ENCODE results near the gene GJA3.

The GJA3 gene

DNA sequence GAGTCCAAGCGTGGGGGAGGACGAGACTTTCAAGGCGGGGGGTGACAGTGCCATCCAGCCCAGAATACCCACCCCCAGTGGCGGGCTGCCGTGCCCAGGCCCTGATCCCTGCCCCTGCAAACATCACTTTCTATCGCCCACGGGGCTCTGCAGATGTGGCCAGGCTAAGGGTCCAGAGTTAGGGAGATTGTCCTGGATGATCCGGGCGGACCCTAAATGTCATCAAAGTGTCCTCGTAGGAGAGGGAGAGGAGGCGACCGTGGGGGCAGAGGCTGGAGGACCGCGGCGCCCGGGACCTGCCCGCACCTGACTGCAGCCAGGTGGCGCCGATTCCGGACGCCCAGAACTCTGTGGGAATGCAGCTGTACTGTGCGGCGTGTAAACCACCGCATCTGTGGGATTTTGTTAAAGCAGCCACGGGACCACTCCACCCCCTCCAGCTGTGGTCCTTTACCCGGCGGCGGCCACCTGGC is 32.4 kb downstream of the GJA3 start:
- Histone ChIP-seq H3K4me2 (ENCODE audit: insufficient read depth, low read length) (peak overlapping the region; percentile 68), H3K9me3 (ENCODE audit: insufficient read depth, low read length, severe bottlenecking) (no peaks in the 10 kb centered on the region), H3K36me3 (ENCODE audit: insufficient read depth, low read length) (no peaks in the 10 kb centered on the region), H2AFZ (ENCODE audit: low read depth, low read length) (0 out of 2 replicates have a peak overlapping the region, but pooled peaks have one; percentile 71), H3K9ac (ENCODE audit: low read depth, low read length) (peak overlapping the region; percentile 47; the same call in 1 of the 2 replicates), H3K79me2 (ENCODE audit: insufficient read depth, low read length) (no peaks in the 10 kb centered on the region), H4K20me1 (ENCODE audit: insufficient read depth, low read length) (no peaks in the 10 kb centered on the region), H3K4me1 (ENCODE audit: insufficient read depth, low read length) (peaks cover 16% of the 10 kb centered on the region), H3K4me3 (ENCODE audit: low read depth in 1 of 2, low read length in 2 of 2) (peak overlapping the region in 1 of 2 experiments; percentile 54; a peak in 2 of 4 replicates), H3K27ac (ENCODE audit: low read length) (no peak overlapping the region), H3K27me3 (ENCODE audit: insufficient read depth, low read length, poor library complexity) (peaks cover 22% of the 10 kb centered on the region)
- DNase-seq (peak; percentile 27), ATAC-seq (ENCODE audit: insufficient read depth, low read depth) (peak; percentile 34; the same call in 2 of the 3 replicates)
- TF ChIP-seq, protein P1, sequence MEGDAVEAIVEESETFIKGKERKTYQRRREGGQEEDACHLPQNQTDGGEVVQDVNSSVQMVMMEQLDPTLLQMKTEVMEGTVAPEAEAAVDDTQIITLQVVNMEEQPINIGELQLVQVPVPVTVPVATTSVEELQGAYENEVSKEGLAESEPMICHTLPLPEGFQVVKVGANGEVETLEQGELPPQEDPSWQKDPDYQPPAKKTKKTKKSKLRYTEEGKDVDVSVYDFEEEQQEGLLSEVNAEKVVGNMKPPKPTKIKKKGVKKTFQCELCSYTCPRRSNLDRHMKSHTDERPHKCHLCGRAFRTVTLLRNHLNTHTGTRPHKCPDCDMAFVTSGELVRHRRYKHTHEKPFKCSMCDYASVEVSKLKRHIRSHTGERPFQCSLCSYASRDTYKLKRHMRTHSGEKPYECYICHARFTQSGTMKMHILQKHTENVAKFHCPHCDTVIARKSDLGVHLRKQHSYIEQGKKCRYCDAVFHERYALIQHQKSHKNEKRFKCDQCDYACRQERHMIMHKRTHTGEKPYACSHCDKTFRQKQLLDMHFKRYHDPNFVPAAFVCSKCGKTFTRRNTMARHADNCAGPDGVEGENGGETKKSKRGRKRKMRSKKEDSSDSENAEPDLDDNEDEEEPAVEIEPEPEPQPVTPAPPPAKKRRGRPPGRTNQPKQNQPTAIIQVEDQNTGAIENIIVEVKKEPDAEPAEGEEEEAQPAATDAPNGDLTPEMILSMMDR (IDR thresholded peaks at IDR 0.05; ENCODE audit: borderline replicate concordance, extremely low read depth, low read length, poor library complexity, severe bottlenecking) = peak; percentile 47
- no peak for TF ChIP-seq EZH2 (IDR thresholded peaks at IDR 0.05; ENCODE audit: borderline replicate concordance, low read depth, low read length, severe bottlenecking)

DNA sequence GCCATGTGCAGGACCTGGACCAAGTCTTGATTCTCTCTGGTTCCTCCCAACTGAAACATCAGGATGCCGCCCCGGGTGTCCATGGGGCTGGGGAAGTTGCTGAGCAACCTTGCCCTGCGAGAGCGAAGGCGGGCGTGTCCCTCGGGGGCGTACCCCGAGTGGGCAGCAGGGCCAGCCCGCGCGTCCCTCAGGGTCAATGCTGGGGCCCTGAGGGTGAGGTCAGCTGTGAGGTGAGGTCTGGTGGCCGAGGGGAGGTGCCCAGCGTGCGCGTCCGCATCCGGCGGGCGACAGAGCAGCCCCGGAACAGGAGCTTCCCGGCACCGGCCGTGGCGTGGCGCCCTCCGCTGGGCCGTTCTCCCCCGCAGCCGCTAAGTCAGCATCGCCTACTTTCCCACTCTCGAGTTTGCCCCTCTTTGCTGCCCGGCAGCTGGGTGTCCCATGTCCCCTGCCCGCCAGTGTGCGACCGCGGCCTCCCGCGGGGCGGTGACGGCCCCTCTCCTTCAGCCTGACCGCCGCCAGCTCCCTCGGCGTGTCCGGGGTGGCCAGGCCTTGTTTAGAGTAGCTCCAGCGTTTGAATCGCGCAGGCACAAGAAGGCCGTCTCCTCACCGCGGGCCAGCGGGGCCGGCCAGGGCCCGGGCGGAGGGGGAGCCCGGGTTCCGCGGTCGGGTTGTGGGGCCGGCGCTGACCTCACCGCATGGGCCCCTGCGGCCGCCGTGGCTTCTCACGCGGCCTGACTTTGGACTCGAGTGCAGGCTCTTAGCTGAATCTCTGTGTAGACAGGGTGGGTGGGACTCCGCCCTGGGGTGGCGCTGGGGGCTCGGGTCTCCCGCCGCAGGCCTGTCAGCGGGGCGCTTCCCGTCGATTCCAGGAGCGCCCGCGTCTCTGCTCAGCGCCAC is 33.0 kb downstream of the GJA3 start:
- H3K4me3 ChIP-seq (ENCODE audit: low read depth in 1 of 2, low read length in 2 of 2) = peak overlapping the region in 1 of 2 experiments; percentile 54; a peak in 2 of 4 replicates
- DNase-seq = peak; percentile 12

DNA sequence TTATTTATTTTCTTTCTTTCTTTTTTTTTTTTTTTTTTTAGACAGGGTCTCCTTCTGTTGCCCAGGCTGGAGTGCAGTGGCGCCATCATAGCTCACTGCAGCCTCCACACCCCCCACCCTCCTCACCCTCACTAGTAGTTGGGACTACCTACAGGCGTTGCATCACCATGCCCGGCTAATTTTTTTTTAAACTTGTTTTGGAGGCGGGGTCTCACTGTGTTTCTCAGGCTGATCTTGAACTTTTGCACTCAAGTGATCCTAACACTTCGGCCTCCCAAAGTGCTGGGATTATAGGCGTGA is 33.6 kb downstream of the GJA3 start:
- H3K36me3 ChIP-seq (ENCODE audit: insufficient read depth, low read length) = no peaks in the 10 kb centered on the region
- H3K4me3 ChIP-seq (ENCODE audit: low read depth in 1 of 2, low read length in 2 of 2) = peak overlapping the region in 1 of 2 experiments; percentile 54; a peak in 2 of 4 replicates
- H3K9ac ChIP-seq (ENCODE audit: low read depth, low read length) = peak overlapping the region; percentile 47
- H3K79me2 ChIP-seq (ENCODE audit: insufficient read depth, low read length) = no peaks in the 10 kb centered on the region
- H3K4me2 ChIP-seq (ENCODE audit: insufficient read depth, low read length) = peak overlapping the region; percentile 68
- no peaks in the 10 kb centered on the region for H3K9me3 ChIP-seq (ENCODE audit: insufficient read depth, low read length, severe bottlenecking)
- ATAC-seq (ENCODE audit: insufficient read depth, low read depth) (peak; percentile 44; the same call in 2 of the 3 replicates), DNase-seq (peak; percentile 16)
- no peaks in the 10 kb centered on the region for H4K20me1 ChIP-seq (ENCODE audit: insufficient read depth, low read length)
- no peak overlapping the region for H3K27ac ChIP-seq (ENCODE audit: low read length)
- peaks cover 22% of the 10 kb centered on the region for H3K27me3 ChIP-seq (ENCODE audit: insufficient read depth, low read length, poor library complexity)
- H2AFZ ChIP-seq (ENCODE audit: low read depth, low read length) = peak overlapping the region; percentile 71; the same call in 1 of the 2 replicates
- TF ChIP-seq, protein P1 (IDR thresholded peaks at IDR 0.05; ENCODE audit: borderline replicate concordance, extremely low read depth, low read length, poor library complexity, severe bottlenecking) = no peak
- TF ChIP-seq EZH2 (IDR thresholded peaks at IDR 0.05; ENCODE audit: borderline replicate concordance, low read depth, low read length, severe bottlenecking) = no peak
- peaks cover 17% of the 10 kb centered on the region for H3K4me1 ChIP-seq (ENCODE audit: insufficient read depth, low read length)

More for the DNA sequence above, 33.0 kb downstream of the GJA3 start:
- Histone ChIP-seq H3K4me2 (ENCODE audit: insufficient read depth, low read length) (peak overlapping the region; percentile 68), H3K79me2 (ENCODE audit: insufficient read depth, low read length) (no peaks in the 10 kb centered on the region), H3K9ac (ENCODE audit: low read depth, low read length) (peak overlapping the region; percentile 47), H3K27ac (ENCODE audit: low read length) (no peak overlapping the region), H3K27me3 (ENCODE audit: insufficient read depth, low read length, poor library complexity) (peaks cover 22% of the 10 kb centered on the region), H3K36me3 (ENCODE audit: insufficient read depth, low read length) (no peaks in the 10 kb centered on the region), H3K9me3 (ENCODE audit: insufficient read depth, low read length, severe bottlenecking) (no peaks in the 10 kb centered on the region), H4K20me1 (ENCODE audit: insufficient read depth, low read length) (no peaks in the 10 kb centered on the region), H2AFZ (ENCODE audit: low read depth, low read length) (peak overlapping the region; percentile 71), H3K4me1 (ENCODE audit: insufficient read depth, low read length) (peaks cover 16% of the 10 kb centered on the region)
- peak; percentile 51 for ATAC-seq (ENCODE audit: insufficient read depth, low read depth)
- TF ChIP-seq EZH2 (IDR thresholded peaks at IDR 0.05; ENCODE audit: borderline replicate concordance, low read depth, low read length, severe bottlenecking) = no peak
- TF ChIP-seq, protein P1 (IDR thresholded peaks at IDR 0.05; ENCODE audit: borderline replicate concordance, extremely low read depth, low read length, poor library complexity, severe bottlenecking) = peak; percentile 55
